Measurements from ENCODE around the gene FAM120A.
"Not testable (repeated sequence)": the region's sequence is repeated elsewhere in the genome, so short reads cannot be mapped to it uniquely, and the experiment has no call there.

Gene FAM120A

DNA sequence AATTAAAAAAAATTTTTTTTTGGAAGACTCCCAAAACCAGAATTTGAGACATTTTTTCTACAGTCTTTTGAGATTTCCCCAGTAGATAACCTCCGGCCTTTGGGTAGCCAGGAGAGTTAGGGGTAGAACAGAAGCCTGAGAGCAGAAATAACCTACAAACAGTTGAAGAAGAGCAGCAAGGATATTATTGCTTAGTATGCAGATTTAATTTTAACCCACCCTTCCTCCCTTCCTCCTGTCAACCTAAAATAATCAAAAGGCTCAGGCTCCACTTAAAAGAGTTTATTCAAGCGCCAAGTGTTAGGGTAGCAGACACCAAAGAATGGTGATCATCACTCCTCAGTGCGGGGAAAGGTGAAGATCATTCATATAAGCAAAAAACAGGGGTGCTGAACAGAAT lies 17.4 kb upstream of the FAM120A start:
- no peak overlapping the region for H3K4me3 ChIP-seq (ENCODE audit: low read depth, low read length)
- TF ChIP-seq CTCF (IDR thresholded peaks at IDR 0.05; ENCODE audit: borderline replicate concordance, insufficient read depth, low read depth, low read length), result no peak

- TF ChIP-seq CTCF (IDR thresholded peaks at IDR 0.05; ENCODE audit: borderline replicate concordance, insufficient read depth, low read depth, low read length), result no peak
- no peak overlapping the region for H3K4me3 ChIP-seq (ENCODE audit: low read depth, low read length)
Measured at GRCh38 chr9:93435386-93435785, 16.1 kb upstream of the FAM120A start.

DNA sequence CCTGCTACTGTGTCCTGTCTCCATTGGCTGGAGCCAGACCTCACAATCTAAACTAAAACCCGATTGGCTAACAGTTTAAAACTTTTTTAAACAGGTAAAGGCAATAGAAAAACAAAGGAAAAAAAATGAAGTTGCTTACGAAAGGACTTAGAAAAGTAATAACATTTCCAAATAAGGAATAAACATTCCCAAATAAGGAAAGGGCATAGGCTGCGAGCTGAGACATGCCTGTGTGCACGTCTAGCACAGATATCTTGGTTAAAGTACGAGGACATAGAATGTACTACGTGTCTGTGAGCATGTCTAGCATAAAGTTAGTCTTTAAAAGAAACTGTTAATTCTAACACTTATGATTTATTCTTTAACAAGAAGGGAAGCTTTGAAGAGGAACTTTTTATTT lies 15.3 kb upstream of the FAM120A start:
- H3K4me3 ChIP-seq (ENCODE audit: low read depth, low read length), result no peak overlapping the region
- no peak for TF ChIP-seq CTCF (IDR thresholded peaks at IDR 0.05; ENCODE audit: borderline replicate concordance, insufficient read depth, low read depth, low read length)

DNA sequence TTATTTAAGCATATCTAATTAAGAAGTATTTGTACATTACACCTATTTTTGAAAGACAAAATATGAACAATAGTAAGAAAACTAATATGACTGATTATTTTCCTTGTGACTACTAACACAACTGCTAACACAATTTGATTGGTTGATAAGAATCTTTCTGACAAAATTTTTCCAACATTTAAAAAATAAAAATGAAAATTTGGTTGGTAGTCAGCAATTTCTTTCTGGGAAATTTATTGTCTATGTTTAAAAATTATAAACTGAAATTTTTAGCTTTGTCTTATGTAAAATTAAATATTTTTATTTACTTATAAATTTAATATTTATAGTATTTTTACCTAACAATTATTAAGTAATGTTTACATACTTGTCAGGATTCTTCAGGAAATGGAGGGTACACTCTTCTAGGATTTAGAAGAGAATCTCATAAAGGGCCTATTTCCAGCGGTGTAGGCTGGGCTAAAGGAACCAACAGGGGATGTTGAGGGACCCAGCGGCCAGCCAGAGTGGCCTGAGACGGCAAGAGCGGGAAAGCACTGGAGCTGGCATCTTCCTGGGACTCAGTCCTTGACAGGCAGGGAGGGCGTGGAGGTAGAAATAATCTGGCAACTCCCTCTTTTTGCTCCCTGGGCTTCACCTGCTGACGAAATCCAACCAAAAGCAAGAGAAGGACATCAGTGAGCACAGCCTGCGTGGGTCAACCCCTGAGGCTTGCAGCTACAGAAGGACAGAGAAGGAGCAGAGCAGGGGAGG lies 14.7 kb upstream of the FAM120A start:
- TF ChIP-seq CTCF (IDR thresholded peaks at IDR 0.05; ENCODE audit: borderline replicate concordance, insufficient read depth, low read depth, low read length), result no peak

GRCh38 chr9:93437996-93438395 lies 13.5 kb upstream of the FAM120A start:
- TF ChIP-seq CTCF (IDR thresholded peaks at IDR 0.05; ENCODE audit: borderline replicate concordance, insufficient read depth, low read depth, low read length), result no peak
- no peak overlapping the region for H3K4me3 ChIP-seq (ENCODE audit: low read depth, low read length)

More for the DNA sequence above, 14.7 kb upstream of the FAM120A start:
- no peak overlapping the region for H3K4me3 ChIP-seq (ENCODE audit: low read depth, low read length)

DNA sequence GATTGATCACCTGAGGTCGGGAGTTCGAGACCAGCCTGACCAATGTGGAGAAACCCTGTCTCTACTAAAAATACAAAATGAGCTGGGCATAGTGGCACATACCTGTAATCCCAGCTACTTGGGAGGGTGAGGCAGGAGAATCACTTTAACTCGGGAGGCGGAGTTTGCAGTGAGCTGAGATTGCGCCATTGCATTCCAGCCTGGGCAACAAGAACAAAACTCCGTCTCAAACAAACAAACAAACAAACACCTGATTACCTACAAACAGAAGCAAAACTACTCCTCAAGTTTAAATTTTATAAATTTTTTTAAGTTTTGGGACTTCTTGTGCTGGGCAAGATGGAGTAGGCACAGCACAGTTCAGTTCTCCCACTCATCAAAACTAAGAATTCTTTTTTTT lies 12.2 kb upstream of the FAM120A start:
- H3K4me3 ChIP-seq (ENCODE audit: low read depth, low read length), result not testable (repeated sequence)

GRCh38 chr9:93440896-93441580 lies 10.4 kb upstream of the FAM120A start:
- TF ChIP-seq CTCF (IDR thresholded peaks at IDR 0.05; ENCODE audit: borderline replicate concordance, insufficient read depth, low read depth, low read length), result no peak
- H3K4me3 ChIP-seq (ENCODE audit: low read depth, low read length), result no peak overlapping the region
